HEK293 (cell line): ENCODE results near the gene TUBGCP6.

Experiments used
- RBAK ChIP-seq: fragments of 450-650 bp; formaldehyde crosslinking; IDR thresholded peaks from 2 replicates; pipeline ENCODE4 v1.5.1; 2016; ENCODE audit warnings: missing biosample characterization, missing genetic modification characterization
- ZBTB1 ChIP-seq: fragments of 450-650 bp; formaldehyde crosslinking; IDR thresholded peaks from 2 replicates; pipeline ENCODE4 v1.5.1; 2016; ENCODE audit warnings: missing biosample characterization, missing genetic modification characterization
- ZNF341 ChIP-seq: fragments of 450-650 bp; formaldehyde crosslinking; IDR thresholded peaks from 2 replicates; pipeline ENCODE4; 2016; ENCODE audit warnings: low read depth, missing biosample characterization, missing genetic modification characterization
- ZNF350 ChIP-seq: fragments of 450-650 bp; formaldehyde crosslinking; IDR thresholded peaks from 2 replicates; pipeline ENCODE4 v1.5.0; 2017; ENCODE audit warnings: missing biosample characterization, mild to moderate bottlenecking, missing genetic modification characterization
- ZNF521 ChIP-seq: fragments of 450-650 bp; formaldehyde crosslinking; IDR thresholded peaks from 2 replicates; pipeline ENCODE4 v1.5.1; 2017; ENCODE audit warnings: missing biosample characterization, mild to moderate bottlenecking, missing genetic modification characterization
- ZNF747 ChIP-seq: fragments of 450-650 bp; formaldehyde crosslinking; IDR thresholded peaks from 2 replicates; pipeline ENCODE4 v1.5.1; 2016; ENCODE audit warnings: missing biosample characterization, missing genetic modification characterization
- TF ChIP-seq, protein P1 (sequence below): fragments of 450-650 bp; formaldehyde crosslinking; IDR thresholded peaks from 2 replicates; pipeline ENCODE4 v1.5.1; 2016; ENCODE audit warnings: missing biosample characterization, missing genetic modification characterization
- TF ChIP-seq, protein P2 (sequence below): fragments of 450-650 bp; formaldehyde crosslinking; IDR thresholded peaks from 2 replicates; pipeline ENCODE4 v1.5.1; 2016; ENCODE audit warnings: missing biosample characterization, missing genetic modification characterization, borderline replicate concordance

DNA sequence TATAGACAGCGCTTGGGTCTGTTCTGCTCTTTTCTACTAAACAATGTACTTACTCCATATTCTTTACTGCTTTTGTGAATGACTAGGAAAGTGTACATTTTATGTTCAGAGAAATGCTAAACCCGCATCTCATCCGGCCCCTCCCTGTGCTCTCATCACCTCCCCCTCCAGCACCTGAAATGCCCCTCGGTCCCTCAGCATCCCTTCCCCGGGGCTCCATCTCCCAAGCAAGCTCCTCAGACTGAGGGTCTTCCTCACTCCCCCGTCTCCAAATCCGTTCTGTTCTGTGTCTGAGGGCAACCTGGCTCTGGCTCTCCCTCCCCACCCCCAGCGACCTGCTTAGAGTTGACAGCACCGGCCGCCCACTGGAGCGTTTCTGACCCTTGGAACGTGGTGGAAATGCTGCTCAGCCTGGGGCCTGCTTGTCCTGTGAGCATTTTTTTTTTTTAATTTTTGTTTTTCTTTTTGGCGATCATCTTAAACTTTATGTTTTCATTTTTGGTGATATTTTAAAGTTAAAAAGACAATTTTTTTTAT is 42.6 kb downstream of the TUBGCP6 start:
- TF ChIP-seq ZNF521 (tag by site-specific recombination) = no peak
- no peak for TF ChIP-seq ZNF341 (tag by site-specific recombination)
- TF ChIP-seq ZNF747 (tag by site-specific recombination) = no peak
- no peak for TF ChIP-seq ZNF350 (tag by site-specific recombination)
- TF ChIP-seq, protein P1, sequence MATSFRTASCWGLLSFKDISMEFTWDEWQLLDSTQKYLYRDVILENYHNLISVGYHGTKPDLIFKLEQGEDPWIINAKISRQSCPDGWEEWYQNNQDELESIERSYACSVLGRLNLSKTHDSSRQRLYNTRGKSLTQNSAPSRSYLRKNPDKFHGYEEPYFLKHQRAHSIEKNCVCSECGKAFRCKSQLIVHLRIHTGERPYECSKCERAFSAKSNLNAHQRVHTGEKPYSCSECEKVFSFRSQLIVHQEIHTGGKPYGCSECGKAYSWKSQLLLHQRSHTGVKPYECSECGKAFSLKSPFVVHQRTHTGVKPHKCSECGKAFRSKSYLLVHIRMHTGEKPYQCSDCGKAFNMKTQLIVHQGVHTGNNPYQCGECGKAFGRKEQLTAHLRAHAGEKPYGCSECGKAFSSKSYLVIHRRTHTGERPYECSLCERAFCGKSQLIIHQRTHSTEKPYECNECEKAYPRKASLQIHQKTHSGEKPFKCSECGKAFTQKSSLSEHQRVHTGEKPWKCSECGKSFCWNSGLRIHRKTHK (tag by site-specific recombination) = no peak
- no peak for TF ChIP-seq ZBTB1 (tag by site-specific recombination)
- TF ChIP-seq, protein P2, sequence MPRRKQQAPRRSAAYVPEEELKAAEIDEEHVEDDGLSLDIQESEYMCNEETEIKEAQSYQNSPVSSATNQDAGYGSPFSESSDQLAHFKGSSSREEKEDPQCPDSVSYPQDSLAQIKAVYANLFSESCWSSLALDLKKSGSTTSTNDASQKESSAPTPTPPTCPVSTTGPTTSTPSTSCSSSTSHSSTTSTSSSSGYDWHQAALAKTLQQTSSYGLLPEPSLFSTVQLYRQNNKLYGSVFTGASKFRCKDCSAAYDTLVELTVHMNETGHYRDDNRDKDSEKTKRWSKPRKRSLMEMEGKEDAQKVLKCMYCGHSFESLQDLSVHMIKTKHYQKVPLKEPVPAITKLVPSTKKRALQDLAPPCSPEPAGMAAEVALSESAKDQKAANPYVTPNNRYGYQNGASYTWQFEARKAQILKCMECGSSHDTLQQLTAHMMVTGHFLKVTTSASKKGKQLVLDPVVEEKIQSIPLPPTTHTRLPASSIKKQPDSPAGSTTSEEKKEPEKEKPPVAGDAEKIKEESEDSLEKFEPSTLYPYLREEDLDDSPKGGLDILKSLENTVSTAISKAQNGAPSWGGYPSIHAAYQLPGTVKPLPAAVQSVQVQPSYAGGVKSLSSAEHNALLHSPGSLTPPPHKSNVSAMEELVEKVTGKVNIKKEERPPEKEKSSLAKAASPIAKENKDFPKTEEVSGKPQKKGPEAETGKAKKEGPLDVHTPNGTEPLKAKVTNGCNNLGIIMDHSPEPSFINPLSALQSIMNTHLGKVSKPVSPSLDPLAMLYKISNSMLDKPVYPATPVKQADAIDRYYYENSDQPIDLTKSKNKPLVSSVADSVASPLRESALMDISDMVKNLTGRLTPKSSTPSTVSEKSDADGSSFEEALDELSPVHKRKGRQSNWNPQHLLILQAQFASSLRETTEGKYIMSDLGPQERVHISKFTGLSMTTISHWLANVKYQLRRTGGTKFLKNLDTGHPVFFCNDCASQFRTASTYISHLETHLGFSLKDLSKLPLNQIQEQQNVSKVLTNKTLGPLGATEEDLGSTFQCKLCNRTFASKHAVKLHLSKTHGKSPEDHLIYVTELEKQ (tag by site-specific recombination) = no peak
- no peak for TF ChIP-seq RBAK
